Vagina (tissue), 2 donors: ENCODE results near the gene COX7A2. TPM values are rescaled to one million over a fixed set of nuclear protein-coding genes. Genes with fewer than 3 reads are reported as not detected.

ENCODE experiments used
- DNase-seq, 2 donors: peaks; one replicate each; pipeline ENCODE4 v3.0.0-alpha.2; 2017; ENCODE audit errors: extremely low spot score in 2 of 2
- H3K27ac ChIP-seq: fragments of 200-600 bp; sonication (generic); one replicate; pipeline ENCODE4 v1.5.1; 2019
- H3K27me3 ChIP-seq: fragments of 200-600 bp; sonication (generic); one replicate; pipeline ENCODE4 v1.5.1; 2019
- H3K36me3 ChIP-seq, 2 donors: fragments of 200-600 bp; sonication (generic); one replicate each; pipeline ENCODE4 v1.5.1; 2017 to 2019
- H3K4me1 ChIP-seq: fragments of 200-600 bp; sonication (generic); one replicate; pipeline ENCODE4 v1.5.1; 2019
- H3K4me3 ChIP-seq, 2 donors: fragments of 200-600 bp; sonication (generic); 1 replicate in 1 of 2; 2 replicates in 1 of 2; pipeline ENCODE4 v1.5.1; 2016 to 2019
- H3K9me3 ChIP-seq: fragments of 200-600 bp; sonication (generic); one replicate; pipeline ENCODE4 v1.5.1; 2019
- CTCF ChIP-seq, 3 experiments: fragments of 450-650 bp in 2 of 3; fragments of 200-600 bp in 1 of 3; sonication (generic) in 1 of 3; IDR thresholded peaks; one replicate each; pipeline ENCODE4 v1.5.1; 2017 to 2019; ENCODE audit warnings: antibody characterized with exemption in 3 of 3, mild to moderate bottlenecking in 2 of 3, moderate library complexity in 2 of 3
- POLR2A ChIP-seq, 2 donors: fragments of 450-650 bp; IDR thresholded peaks; one replicate each; pipeline ENCODE4 v1.6.1; 2017; ENCODE audit warnings: antibody characterized with exemption in 2 of 2, mild to moderate bottlenecking in 2 of 2, moderate library complexity in 2 of 2
- POLR2AphosphoS5 ChIP-seq, 2 donors: sonication (generic); formaldehyde crosslinking; IDR thresholded peaks; one replicate each; pipeline ENCODE4 v1.9.0; 2017; ENCODE audit warnings: antibody characterized with exemption in 2 of 2, mild to moderate bottlenecking in 2 of 2, low read depth in 1 of 2; ENCODE audit not compliant: insufficient read depth in 1 of 2
- intact Hi-C: fragments of 100-400 bp; cut with DNase I; formaldehyde crosslinking; loops from one replicate; pipeline ENCODE4 v1.15.1; 2023
- total RNA-seq: library from RNA; depleted of rRNA; stranded (reverse); fragments of >200 nt; gene quantifications from one replicate; pipeline ENCODE4 v1.2.3, GENCODE V29; 2016

COX7A2 gene
- total RNA-seq, 1 donor from 2014 or later: 286 TPM

GRCh38 chr6:75224303-75224926, 19.2 kb downstream of the COX7A2 start:
- no peaks in the 10 kb centered on the region for H3K4me1 ChIP-seq
- H3K9me3 ChIP-seq: no peaks in the 10 kb centered on the region
- no peak for DNase-seq
- TF ChIP-seq CTCF (IDR thresholded peaks at IDR 0.05) (no peak), POLR2AphosphoS5 (IDR thresholded peaks at IDR 0.05; ENCODE audit: insufficient read depth in 1 of 2, low read depth in 1 of 2) (no peak), POLR2A (IDR thresholded peaks at IDR 0.05) (no peak)
- no peaks in the 10 kb centered on the region for H3K36me3 ChIP-seq
- intact Hi-C loops: no loop called here
- H3K27me3 ChIP-seq: no peaks in the 10 kb centered on the region
- H3K4me3 ChIP-seq: no peak overlapping the region
- H3K27ac ChIP-seq: no peak overlapping the region

GRCh38 chr6:75223428-75223827, 20.2 kb downstream of the COX7A2 start:
- intact Hi-C loops: no loop called here
- no peaks in the 10 kb centered on the region for H3K36me3 ChIP-seq
- no peaks in the 10 kb centered on the region for H3K9me3 ChIP-seq
- no peak overlapping the region for H3K27ac ChIP-seq
- H3K4me3 ChIP-seq: no peak overlapping the region
- H3K27me3 ChIP-seq: no peaks in the 10 kb centered on the region
- H3K4me1 ChIP-seq: no peaks in the 10 kb centered on the region
- DNase-seq: no peak
- TF ChIP-seq POLR2A (IDR thresholded peaks at IDR 0.05): no peak
- TF ChIP-seq POLR2AphosphoS5 (IDR thresholded peaks at IDR 0.05; ENCODE audit: insufficient read depth in 1 of 2, low read depth in 1 of 2): no peak
- TF ChIP-seq CTCF (IDR thresholded peaks at IDR 0.05): no peak

- H3K36me3 ChIP-seq: no peaks in the 10 kb centered on the region
- DNase-seq: no peak
- H3K27me3 ChIP-seq: no peaks in the 10 kb centered on the region
- no peaks in the 10 kb centered on the region for H3K4me1 ChIP-seq
- no peak overlapping the region for H3K27ac ChIP-seq
- no peaks in the 10 kb centered on the region for H3K9me3 ChIP-seq
- TF ChIP-seq CTCF (IDR thresholded peaks at IDR 0.05) (no peak), POLR2A (IDR thresholded peaks at IDR 0.05) (no peak), POLR2AphosphoS5 (IDR thresholded peaks at IDR 0.05; ENCODE audit: insufficient read depth in 1 of 2, low read depth in 1 of 2) (no peak)
- intact Hi-C loops: no loop called here
- no peak overlapping the region for H3K4me3 ChIP-seq
These were observed 21.3 kb downstream of the COX7A2 start for GRCh38 chr6:75222261-75222660.

- Histone ChIP-seq H3K4me1 (no peaks in the 10 kb centered on the region), H3K27me3 (no peaks in the 10 kb centered on the region), H3K4me3 (no peak overlapping the region), H3K36me3 (no peaks in the 10 kb centered on the region), H3K9me3 (no peaks in the 10 kb centered on the region), H3K27ac (no peak overlapping the region)
- intact Hi-C loops: no loop called here
- TF ChIP-seq POLR2A (IDR thresholded peaks at IDR 0.05) (no peak), CTCF (IDR thresholded peaks at IDR 0.05) (no peak), POLR2AphosphoS5 (IDR thresholded peaks at IDR 0.05; ENCODE audit: insufficient read depth in 1 of 2, low read depth in 1 of 2) (no peak)
- DNase-seq: no peak
These were observed 22.5 kb downstream of the COX7A2 start for GRCh38 chr6:75221116-75221515.

- H3K4me1 ChIP-seq: no peaks in the 10 kb centered on the region
- H3K9me3 ChIP-seq: no peaks in the 10 kb centered on the region
- H3K27ac ChIP-seq: no peak overlapping the region
- no peak for DNase-seq
- intact Hi-C loops: no loop called here
- H3K36me3 ChIP-seq: no peaks in the 10 kb centered on the region
- no peaks in the 10 kb centered on the region for H3K27me3 ChIP-seq
- H3K4me3 ChIP-seq: no peak overlapping the region
- TF ChIP-seq POLR2A (IDR thresholded peaks at IDR 0.05): no peak
These were observed 23.2 kb downstream of the COX7A2 start for GRCh38 chr6:75220357-75220756.
